Measurements from ENCODE around the gene ZMIZ2.

ZMIZ2 gene

DNA sequence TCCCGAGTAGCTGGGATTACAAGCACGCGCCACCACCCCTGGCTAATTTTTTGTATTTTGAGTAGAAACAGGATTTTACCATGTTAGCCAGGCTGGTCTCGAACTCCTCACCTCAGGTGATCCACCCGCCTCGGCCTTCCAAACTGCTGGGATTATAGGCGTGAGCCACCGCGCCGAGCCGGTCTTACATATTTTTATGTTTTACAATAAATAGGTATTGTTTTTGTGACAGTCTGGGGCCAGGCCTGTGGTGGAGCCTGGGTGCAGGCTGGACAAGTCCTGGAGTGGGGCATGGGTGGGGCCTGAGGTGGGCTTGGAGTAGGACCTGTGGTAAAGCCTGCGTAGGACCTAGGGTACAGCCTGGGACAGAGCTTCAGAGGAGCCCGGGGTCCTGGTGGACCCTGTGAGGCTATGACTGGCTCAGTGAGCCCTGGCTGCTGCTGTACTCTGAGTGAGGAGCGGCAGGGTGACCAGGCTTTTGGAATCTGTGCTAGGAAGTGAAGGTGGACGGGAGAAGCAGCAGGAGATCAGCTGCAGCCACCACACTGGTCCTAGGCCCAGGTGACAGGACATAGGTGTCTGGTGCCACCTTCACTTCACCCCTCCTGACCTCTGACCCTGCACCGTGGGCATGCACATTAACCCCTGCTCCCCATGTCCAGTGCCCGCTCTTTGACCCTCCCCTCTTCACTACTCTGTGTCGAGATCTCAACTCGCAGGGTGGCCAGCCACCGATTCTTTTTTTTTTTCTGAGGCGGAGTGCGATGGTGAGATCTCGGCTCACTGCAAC lies 9.6 kb upstream of the ZMIZ2 start:
- H3K27ac ChIP-seq: peak overlapping the region; percentile 35; the same call in 1 of the 2 replicates
- CTCF ChIA-PET: interaction anchor here (0.6 kb wide), 1 partner anchor 107 kb away, joined by 5 read pairs; no protein-coding TSS in a partner anchor
- DNase-seq (ENCODE audit: low spot score): no peak
- POLR2A ChIA-PET (ENCODE audit: low non-redundant PET): no interaction called here
- TF ChIP-seq, protein P1, sequence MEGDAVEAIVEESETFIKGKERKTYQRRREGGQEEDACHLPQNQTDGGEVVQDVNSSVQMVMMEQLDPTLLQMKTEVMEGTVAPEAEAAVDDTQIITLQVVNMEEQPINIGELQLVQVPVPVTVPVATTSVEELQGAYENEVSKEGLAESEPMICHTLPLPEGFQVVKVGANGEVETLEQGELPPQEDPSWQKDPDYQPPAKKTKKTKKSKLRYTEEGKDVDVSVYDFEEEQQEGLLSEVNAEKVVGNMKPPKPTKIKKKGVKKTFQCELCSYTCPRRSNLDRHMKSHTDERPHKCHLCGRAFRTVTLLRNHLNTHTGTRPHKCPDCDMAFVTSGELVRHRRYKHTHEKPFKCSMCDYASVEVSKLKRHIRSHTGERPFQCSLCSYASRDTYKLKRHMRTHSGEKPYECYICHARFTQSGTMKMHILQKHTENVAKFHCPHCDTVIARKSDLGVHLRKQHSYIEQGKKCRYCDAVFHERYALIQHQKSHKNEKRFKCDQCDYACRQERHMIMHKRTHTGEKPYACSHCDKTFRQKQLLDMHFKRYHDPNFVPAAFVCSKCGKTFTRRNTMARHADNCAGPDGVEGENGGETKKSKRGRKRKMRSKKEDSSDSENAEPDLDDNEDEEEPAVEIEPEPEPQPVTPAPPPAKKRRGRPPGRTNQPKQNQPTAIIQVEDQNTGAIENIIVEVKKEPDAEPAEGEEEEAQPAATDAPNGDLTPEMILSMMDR (conservative IDR thresholded peaks at IDR 0.05; ENCODE audit: low read depth): no peak

GRCh38 chr7:44740055-44740454 lies 8.6 kb upstream of the ZMIZ2 start:
- TF ChIP-seq, protein P1 (conservative IDR thresholded peaks at IDR 0.05; ENCODE audit: low read depth): no peak
- POLR2A ChIA-PET (ENCODE audit: low non-redundant PET): no interaction called here
- CTCF ChIA-PET: no interaction called here
- peak overlapping the region; percentile 35 for H3K27ac ChIP-seq
- DNase-seq (ENCODE audit: low spot score): no peak

DNA sequence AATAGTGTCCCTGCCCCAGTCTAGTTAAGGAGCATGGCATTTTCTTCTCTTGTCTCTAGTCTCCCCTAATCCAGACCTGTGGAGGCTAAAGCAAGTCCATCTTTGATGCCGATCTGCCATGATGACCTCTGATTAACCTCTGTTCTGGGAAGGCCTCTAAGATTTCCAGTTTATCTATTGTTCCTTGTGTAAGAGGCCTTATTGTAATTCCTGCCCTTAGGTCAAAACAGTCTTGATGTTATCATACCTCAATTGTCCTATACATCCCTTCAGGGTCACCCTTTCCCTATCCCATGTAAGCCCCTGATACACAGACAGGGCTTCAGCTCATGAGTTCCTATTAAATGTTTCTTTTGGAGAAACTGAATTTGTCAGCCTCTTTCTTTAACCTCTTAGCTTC lies 4.9 kb upstream of the ZMIZ2 start:
- peak overlapping the region; percentile 17; the same call in 1 of the 2 replicates for H3K27ac ChIP-seq
- no peak for DNase-seq (ENCODE audit: low spot score)
- ChIA-PET POLR2A (ENCODE audit: low non-redundant PET) (no interaction called here), CTCF (no interaction called here)
- TF ChIP-seq, protein P1 (conservative IDR thresholded peaks at IDR 0.05; ENCODE audit: low read depth): no peak

- H3K27ac ChIP-seq: peak overlapping the region; percentile 91
- ChIA-PET CTCF (interaction anchor here (0.6 kb wide), 1 partner anchor 97 kb away, joined by 4 read pairs; no protein-coding TSS in a partner anchor), POLR2A (ENCODE audit: low non-redundant PET) (no interaction called here)
- no peak for DNase-seq (ENCODE audit: low spot score)
- TF ChIP-seq, protein P1 (conservative IDR thresholded peaks at IDR 0.05; ENCODE audit: low read depth): no peak
These were observed 493 bp downstream of the ZMIZ2 start for GRCh38 chr7:44748948-44749731.

- ChIA-PET CTCF (interaction anchor here (0.7 kb wide), 1 partner anchor 386 kb away, joined by 3 read pairs; no protein-coding TSS in a partner anchor), POLR2A (ENCODE audit: low non-redundant PET) (no interaction called here)
- no peak for DNase-seq (ENCODE audit: low spot score)
- TF ChIP-seq, protein P1 (conservative IDR thresholded peaks at IDR 0.05; ENCODE audit: low read depth): no peak
- no peak overlapping the region for H3K27ac ChIP-seq
These were observed 1.3 kb downstream of the ZMIZ2 start for GRCh38 chr7:44749992-44750391.

- DNase-seq (ENCODE audit: low spot score): no peak
- ChIA-PET POLR2A (ENCODE audit: low non-redundant PET) (no interaction called here), CTCF (interaction anchor here (0.7 kb wide), 1 partner anchor 386 kb away, joined by 3 read pairs; no protein-coding TSS in a partner anchor)
- H3K27ac ChIP-seq: peak overlapping the region; percentile 43
- TF ChIP-seq, protein P1 (conservative IDR thresholded peaks at IDR 0.05; ENCODE audit: low read depth): no peak
These were observed 1.8 kb downstream of the ZMIZ2 start for GRCh38 chr7:44750424-44750823.
